H1 (cell line): Measurements from ENCODE around the gene PRKAB1. TPM values are rescaled to one million over a fixed set of nuclear protein-coding genes. Genes with fewer than 3 reads are reported as not detected.

ENCODE experiments used
- BCL11A ChIP-seq, 2 experiments: IDR thresholded peaks; one replicate each; pipeline ENCODE4 v1.6.1; 2011; ENCODE audit warnings: low read depth in 2 of 2, low read length in 2 of 2, mild to moderate bottlenecking in 2 of 2
- CHD7 ChIP-seq: fragments of 300-600 bp; sonication (generic); IDR thresholded peaks from 2 replicates; pipeline ENCODE4 v1.7.1; 2012; ENCODE audit warnings: low read length, moderate library complexity, mild to moderate bottlenecking, inconsistent platforms; ENCODE audit not compliant: insufficient replicate concordance
- polyA plus RNA-seq, 7 experiments: library from polyadenylated mRNA; depleted of rRNA in 3 of 7; stranded (reverse) in 5 of 7; unstranded in 2 of 7; fragments of >200 nt in 5 of 7; fragments of 200-250 nt in 2 of 7; gene quantifications; 1 replicate in 5 of 7; 2 replicates in 1 of 7; 4 replicates in 1 of 7; pipeline versions ENCODE4 v1.2.1 to v1.2.3, GENCODE V29; 2011 to 2013; ENCODE audit warnings: missing spikeins in 2 of 7, mixed read lengths in 2 of 7
- total RNA-seq: library from RNA; stranded (reverse); fragmentation: NEBNext Ultra II Directional; extraction: Animal tissue kit (Norgen Biotek cat#: 25700); gene quantifications from 2 replicates; pipeline ENCODE4 v1.2.1, GENCODE V29; 2021

Gene PRKAB1
- total and polyA plus RNA-seq, 2 of the 8 experiments (the other 6 are each of a cell fraction or from before 2014, with no cell fraction given) = 24.0 to 32.1 TPM

- TF ChIP-seq CHD7 (no peak), BCL11A (IDR thresholded peaks at IDR 0.05; ENCODE audit: low read depth in 2 of 2, low read length in 2 of 2) (no peak)
Measured at GRCh38 chr12:119674560-119674959, 6.6 kb downstream of the PRKAB1 start (continued).
